Hematopoietic multipotent progenitor cell treated with erythropoietin and hydrocortisone succinate and interleukin-3 and kit ligand, for 4 days (in vitro differentiated cells): Measurements from ENCODE around the gene POLR2F.
"Not testable (repeated sequence)": the region's sequence is repeated elsewhere in the genome, so short reads cannot be mapped to it uniquely, and the experiment has no call there.

Experiments used
- DNase-seq: peaks from one replicate; pipeline ENCODE4 v3.0.0-alpha.2; 2015

The POLR2F gene

GRCh38 chr22:37955825-37956397, 2.4 kb downstream of the POLR2F start:
- DNase-seq, result not testable (repeated sequence)

- DNase-seq, result no peak
Measured at GRCh38 chr22:37957232-37957631, 3.7 kb downstream of the POLR2F start.

- no peak for DNase-seq
Measured at GRCh38 chr22:37959231-37959825, 5.8 kb downstream of the POLR2F start.

GRCh38 chr22:37961062-37961461, 7.6 kb downstream of the POLR2F start:
- no peak for DNase-seq

GRCh38 chr22:37965940-37966664, 12.6 kb downstream of the POLR2F start:
- no peak for DNase-seq

- no peak for DNase-seq
Measured at GRCh38 chr22:37967147-37967546, 13.6 kb downstream of the POLR2F start.

GRCh38 chr22:37967637-37968451, 14.3 kb downstream of the POLR2F start:
- DNase-seq, result no peak

GRCh38 chr22:37968452-37969251, 15.2 kb downstream of the POLR2F start:
- no peak for DNase-seq

- DNase-seq, result no peak
Measured at GRCh38 chr22:37970864-37971263, 17.4 kb downstream of the POLR2F start.

GRCh38 chr22:37971475-37972434, 18.3 kb downstream of the POLR2F start:
- DNase-seq, result no peak

GRCh38 chr22:37972527-37972926, 19.0 kb downstream of the POLR2F start:
- DNase-seq, result no peak

- no peak for DNase-seq
Measured at GRCh38 chr22:37973271-37974170, 20.0 kb downstream of the POLR2F start.

- no peak for DNase-seq
Measured at GRCh38 chr22:37975153-37975552, 21.7 kb downstream of the POLR2F start.

GRCh38 chr22:37976022-37976421, 22.5 kb downstream of the POLR2F start:
- DNase-seq, result not testable (repeated sequence)

GRCh38 chr22:37976547-37976946, 23.0 kb downstream of the POLR2F start:
- no peak for DNase-seq

- no peak for DNase-seq
Measured at GRCh38 chr22:37979782-37980181, 26.3 kb downstream of the POLR2F start.

- DNase-seq, result no peak
Measured at GRCh38 chr22:37981282-37982011, 27.9 kb downstream of the POLR2F start.

- DNase-seq, result no peak
Measured at GRCh38 chr22:37982151-37982785, 28.8 kb downstream of the POLR2F start.
